ENCODE measurements around the gene DUSP10.

DUSP10 gene

DNA sequence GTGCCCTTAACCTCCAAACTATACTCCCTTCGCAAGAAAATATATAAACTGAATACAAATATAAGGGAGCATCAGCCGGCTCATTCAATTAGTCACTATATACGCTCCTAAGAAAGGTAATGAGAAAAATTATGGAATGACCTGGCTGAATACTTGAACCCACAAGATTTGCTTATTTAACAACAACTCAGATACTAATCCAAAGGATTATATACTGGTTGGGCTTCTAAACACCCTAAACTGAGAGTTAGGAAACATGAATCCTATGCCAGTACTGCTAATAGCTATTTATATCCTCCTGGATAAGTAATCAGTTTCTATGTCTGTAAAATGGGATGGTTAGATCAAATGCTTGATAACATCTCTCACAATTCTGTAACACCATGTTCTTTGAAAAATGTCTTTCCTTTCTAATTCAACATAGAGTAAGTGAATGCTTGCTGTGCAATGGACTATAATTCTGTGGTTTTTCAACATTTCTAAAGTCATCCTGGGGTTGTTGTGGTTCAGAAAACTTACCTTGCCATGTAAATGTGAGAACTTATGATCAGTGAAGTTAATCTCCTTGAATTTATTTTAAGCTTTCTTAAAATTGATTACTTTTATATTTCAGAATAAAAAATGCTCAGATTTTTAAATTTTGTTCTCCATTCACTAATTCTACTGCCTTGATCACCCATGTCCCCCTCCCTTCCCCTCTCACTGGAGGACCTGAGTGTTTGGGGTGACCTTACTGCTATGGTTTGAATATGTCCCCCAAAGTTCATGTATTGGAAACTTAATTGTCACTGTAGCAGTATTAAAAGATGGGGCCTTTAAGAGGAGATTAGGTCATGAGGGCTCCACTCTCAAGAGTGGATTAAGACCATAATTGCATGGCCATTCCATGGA lies 14.5 kb downstream of the DUSP10 start:
- Mint-ChIP-seq H3K27me3 (no peaks in the 10 kb centered on the region), H3K27ac (no peak overlapping the region), H3K36me3 (peaks cover 64% of the 10 kb centered on the region), H3K4me1 (peaks cover 38% of the 10 kb centered on the region), H3K9me3 (peaks cover 7% of the 10 kb centered on the region), H3K4me3 (no peak overlapping the region)
- ATAC-seq: no peak

DNA sequence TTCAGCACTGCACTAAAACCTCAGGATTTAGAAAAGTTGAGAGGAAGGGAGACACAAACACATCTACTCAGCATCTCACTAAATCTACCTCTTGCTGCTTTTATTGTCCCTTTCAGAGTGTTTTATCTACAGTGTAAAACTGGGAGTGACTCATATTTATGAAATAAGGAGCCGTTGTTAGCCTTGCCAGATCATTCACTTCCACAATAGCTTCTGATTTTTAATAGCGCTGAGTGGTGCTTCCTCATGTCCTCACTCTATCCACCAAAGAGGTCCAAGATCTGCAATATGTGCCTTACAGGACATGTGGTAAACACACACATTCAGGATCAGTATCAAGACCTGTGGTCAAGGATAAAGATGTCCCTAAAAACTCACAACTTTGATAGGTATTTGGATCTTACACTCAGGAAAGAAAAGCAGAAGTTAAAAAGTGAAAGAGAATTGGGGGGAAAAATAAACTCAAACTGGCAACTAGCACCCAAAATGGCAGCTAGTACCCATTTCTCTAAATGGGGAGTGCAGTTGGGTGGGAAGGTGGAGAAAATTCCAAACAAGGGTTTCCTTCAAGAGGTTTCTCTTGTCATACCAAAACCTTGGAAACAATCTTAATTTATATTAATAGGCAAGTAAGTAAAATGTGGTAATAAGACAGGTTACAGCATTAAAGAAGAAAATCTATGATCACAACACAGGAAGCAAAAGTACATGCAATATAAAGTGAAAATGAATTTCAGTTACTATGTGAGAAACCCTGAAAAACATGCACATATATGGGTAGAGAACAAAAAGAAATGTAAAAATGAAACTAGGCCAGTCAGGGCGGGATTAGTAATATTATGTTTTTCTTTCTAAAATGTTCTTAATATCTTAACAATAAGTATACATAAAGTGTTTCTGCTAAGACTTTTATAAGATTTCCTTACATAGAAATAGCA lies 15.9 kb downstream of the DUSP10 start:
- peak overlapping the region; percentile 41 for H3K4me3 Mint-ChIP-seq
- peak overlapping the region; percentile 67 for H3K27ac Mint-ChIP-seq
- ATAC-seq: no peak
- H3K27me3 Mint-ChIP-seq: no peaks in the 10 kb centered on the region
- peaks cover 76% of the 10 kb centered on the region for H3K36me3 Mint-ChIP-seq
- peaks cover 7% of the 10 kb centered on the region for H3K9me3 Mint-ChIP-seq
- H3K4me1 Mint-ChIP-seq: peaks cover 44% of the 10 kb centered on the region

DNA sequence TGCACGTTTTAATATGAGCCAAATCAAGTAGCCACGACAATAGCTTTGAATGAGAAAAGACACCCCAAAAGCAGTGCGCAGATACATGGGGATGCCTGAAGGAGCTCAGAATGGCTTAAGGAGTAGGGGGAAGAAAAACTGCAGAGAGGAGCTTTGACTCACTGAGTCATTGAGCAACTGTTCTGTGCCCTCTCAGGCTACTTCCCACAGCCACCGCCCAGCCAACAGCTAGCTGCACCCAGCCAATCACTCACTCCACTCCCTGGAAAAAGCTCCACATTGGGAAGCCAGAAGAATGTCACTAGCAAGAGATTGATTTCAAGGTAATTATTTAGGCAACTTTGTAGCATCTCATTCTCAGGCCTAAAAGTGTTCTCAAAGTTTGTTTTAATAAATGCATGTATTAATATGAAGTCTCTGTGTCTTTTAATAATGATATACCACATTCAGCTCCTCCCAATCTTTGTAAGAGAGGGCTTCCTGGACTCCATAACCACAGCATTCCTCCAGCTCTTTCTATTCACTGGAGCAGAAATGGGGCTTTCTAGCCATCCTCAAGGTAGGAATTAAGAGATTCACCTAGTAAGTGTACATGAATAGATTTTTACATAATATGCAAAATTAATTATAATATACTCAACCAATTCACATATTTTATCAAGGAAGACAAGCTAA lies 16.8 kb downstream of the DUSP10 start:
- H3K4me3 Mint-ChIP-seq: no peak overlapping the region
- no peak overlapping the region for H3K27ac Mint-ChIP-seq
- peaks cover 82% of the 10 kb centered on the region for H3K36me3 Mint-ChIP-seq
- ATAC-seq: no peak
- peaks cover 54% of the 10 kb centered on the region for H3K4me1 Mint-ChIP-seq
- H3K27me3 Mint-ChIP-seq: no peaks in the 10 kb centered on the region
- H3K9me3 Mint-ChIP-seq: peaks cover 7% of the 10 kb centered on the region

DNA sequence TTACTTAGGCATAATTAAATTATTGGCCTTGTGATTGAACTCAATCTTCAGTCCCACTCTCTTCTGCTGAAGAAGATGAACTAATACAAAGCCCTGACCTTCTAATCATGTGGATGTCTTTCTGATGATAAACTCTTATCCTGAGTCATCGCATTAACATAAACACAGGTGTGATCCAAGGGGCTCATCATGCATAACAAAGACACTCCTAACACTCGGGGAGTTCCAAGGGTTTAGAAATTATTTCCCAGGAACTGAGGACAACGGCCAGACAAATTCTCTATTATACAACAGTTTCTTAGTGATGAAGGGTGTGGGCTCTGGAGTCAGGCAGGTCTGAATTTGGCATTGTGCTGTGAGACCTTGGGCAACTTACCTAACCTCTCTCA lies 18.0 kb downstream of the DUSP10 start:
- Mint-ChIP-seq H3K36me3 (peaks cover 84% of the 10 kb centered on the region), H3K4me3 (no peak overlapping the region), H3K27ac (no peak overlapping the region)

GRCh38 chr1:221723018-221723847 lies 18.7 kb downstream of the DUSP10 start:
- Mint-ChIP-seq H3K9me3 (peaks cover 7% of the 10 kb centered on the region), H3K27ac (no peak overlapping the region), H3K4me3 (no peak overlapping the region), H3K27me3 (no peaks in the 10 kb centered on the region), H3K36me3 (peaks cover 84% of the 10 kb centered on the region), H3K4me1 (peaks cover 55% of the 10 kb centered on the region)
- no peak for ATAC-seq

More for the DNA sequence above, 18.0 kb downstream of the DUSP10 start:
- Mint-ChIP-seq H3K4me1 (peaks cover 61% of the 10 kb centered on the region), H3K27me3 (no peaks in the 10 kb centered on the region), H3K9me3 (peaks cover 7% of the 10 kb centered on the region)
- ATAC-seq: no peak

DNA sequence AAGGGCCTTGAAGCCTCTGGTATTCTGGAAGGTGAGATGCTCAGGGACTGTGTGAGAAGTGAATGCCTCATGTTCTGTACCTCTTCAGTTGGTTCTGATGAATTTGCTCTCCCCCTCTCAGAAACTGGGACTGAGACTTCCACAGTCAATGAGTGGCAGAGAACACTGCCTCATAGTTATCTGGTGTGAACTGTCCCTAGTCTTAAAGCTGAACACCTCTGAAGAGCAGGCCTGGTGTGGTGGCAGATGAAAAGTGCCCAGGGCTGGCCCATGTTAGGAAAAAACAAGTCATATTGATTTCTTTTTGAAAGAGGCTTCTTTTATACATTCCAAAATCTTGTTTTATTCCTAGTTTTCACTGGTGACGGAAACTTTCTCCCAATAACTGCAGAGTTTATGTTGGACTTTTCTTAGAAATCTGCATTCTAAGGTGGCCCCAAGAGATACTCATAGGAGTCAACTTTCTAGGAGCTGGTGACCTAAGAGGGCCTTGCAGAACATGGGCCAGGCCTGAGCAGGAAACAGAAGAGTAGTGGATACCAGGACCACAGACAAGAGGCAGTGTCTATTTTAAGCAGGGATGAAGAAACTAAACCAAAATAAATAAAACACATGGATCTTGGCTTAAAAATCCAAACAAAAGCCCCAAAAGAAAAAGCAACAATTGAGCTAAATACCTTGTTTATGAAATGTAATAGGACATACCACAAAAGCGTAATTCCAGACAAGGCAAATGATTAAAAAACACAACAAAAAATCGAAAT lies 19.5 kb downstream of the DUSP10 start:
- no peak for ATAC-seq
- Mint-ChIP-seq H3K27ac (no peak overlapping the region), H3K27me3 (no peaks in the 10 kb centered on the region), H3K36me3 (peaks cover 78% of the 10 kb centered on the region), H3K4me1 (peaks cover 47% of the 10 kb centered on the region), H3K9me3 (peaks cover 7% of the 10 kb centered on the region), H3K4me3 (no peak overlapping the region)

DNA sequence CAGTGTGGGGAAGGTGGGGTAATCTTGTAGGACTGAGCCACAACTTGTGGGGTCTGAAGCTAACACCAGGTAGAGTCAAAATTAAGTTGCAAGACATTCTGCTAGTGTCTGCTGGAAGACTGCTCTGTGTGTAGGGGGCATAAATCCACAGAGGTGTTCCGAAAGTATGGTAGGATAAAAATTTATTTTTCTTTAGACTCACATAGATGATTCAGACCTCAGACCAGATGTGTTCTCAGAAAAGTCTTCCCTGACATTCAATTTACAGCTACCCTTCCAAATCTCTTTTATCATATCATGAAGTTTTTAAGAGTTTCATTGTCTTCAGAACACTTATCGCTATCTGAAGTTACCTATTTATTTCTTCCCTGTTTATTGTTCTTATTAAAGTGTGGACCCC lies 21.3 kb downstream of the DUSP10 start:
- peaks cover 85% of the 10 kb centered on the region for H3K36me3 Mint-ChIP-seq
- H3K4me1 Mint-ChIP-seq: peaks cover 44% of the 10 kb centered on the region
- H3K9me3 Mint-ChIP-seq: peaks cover 7% of the 10 kb centered on the region
- no peak for ATAC-seq
- no peak overlapping the region for H3K4me3 Mint-ChIP-seq
- no peak overlapping the region for H3K27ac Mint-ChIP-seq
- H3K27me3 Mint-ChIP-seq: no peaks in the 10 kb centered on the region

DNA sequence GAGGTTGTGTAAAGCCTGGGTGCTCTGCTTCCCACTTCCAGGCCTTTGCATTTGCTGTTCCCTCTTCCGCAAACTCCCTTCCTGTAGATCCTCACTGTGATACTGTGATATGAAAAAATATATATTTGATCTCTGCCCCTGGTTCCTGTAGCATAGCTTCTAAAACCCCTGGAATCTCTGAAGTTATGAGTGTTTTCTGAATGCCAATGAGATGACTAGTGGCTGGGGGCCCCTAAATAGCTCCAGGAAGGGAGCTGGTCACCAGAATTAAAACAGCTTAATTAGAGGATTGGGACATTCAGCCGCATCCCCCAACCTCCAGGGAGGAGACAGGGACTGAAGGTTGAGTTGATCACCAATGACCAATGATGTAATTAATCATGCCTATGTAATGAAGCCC lies 21.9 kb downstream of the DUSP10 start:
- H3K4me1 Mint-ChIP-seq: peaks cover 48% of the 10 kb centered on the region
- H3K27ac Mint-ChIP-seq: no peak overlapping the region
- H3K4me3 Mint-ChIP-seq: no peak overlapping the region
- H3K36me3 Mint-ChIP-seq: peaks cover 86% of the 10 kb centered on the region
- peaks cover 7% of the 10 kb centered on the region for H3K9me3 Mint-ChIP-seq
- no peaks in the 10 kb centered on the region for H3K27me3 Mint-ChIP-seq
- no peak for ATAC-seq

DNA sequence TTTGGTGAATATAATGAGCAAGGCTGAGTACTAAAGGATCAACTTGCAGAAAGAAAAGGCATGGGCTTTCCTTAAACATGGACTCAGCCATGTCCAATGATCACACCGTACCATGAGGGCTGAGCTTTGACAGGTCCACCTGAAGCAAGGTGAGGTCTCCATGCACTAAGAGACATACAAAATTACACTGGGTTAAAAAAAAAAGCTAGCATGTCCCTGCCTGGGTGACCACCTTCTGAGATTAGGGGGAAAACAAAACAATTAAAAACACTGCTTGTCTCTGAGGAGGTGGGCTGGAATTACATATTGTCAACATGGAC lies 22.7 kb downstream of the DUSP10 start:
- no peak overlapping the region for H3K4me3 Mint-ChIP-seq
- peaks cover 88% of the 10 kb centered on the region for H3K36me3 Mint-ChIP-seq
- no peak overlapping the region for H3K27ac Mint-ChIP-seq
- ATAC-seq: no peak
- peaks cover 9% of the 10 kb centered on the region for H3K9me3 Mint-ChIP-seq
- H3K27me3 Mint-ChIP-seq: no peaks in the 10 kb centered on the region
- peaks cover 56% of the 10 kb centered on the region for H3K4me1 Mint-ChIP-seq

GRCh38 chr1:221718381-221719277 lies 23.3 kb downstream of the DUSP10 start:
- Mint-ChIP-seq H3K27ac (no peak overlapping the region), H3K4me1 (peaks cover 62% of the 10 kb centered on the region), H3K36me3 (peaks cover 85% of the 10 kb centered on the region), H3K27me3 (no peaks in the 10 kb centered on the region), H3K9me3 (peaks cover 5% of the 10 kb centered on the region), H3K4me3 (no peak overlapping the region)
- ATAC-seq: no peak

DNA sequence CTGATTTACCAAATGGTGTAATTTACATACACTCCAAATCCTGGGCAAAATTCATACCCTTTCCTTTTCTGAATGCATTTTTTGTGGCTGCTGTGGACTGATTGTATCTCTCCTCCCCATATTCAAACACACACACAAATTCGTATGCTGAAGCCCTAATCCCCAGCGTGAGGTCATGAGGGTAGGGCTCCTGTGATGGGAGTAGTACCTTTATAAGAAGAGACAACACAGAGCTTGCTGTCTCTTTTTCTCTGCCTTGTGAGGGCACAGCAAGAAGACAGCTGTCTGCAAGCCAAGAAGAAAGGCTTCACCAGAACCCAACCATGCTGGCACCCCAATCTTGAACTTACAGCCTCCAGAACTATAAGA lies 24.4 kb downstream of the DUSP10 start:
- no peak overlapping the region for H3K4me3 Mint-ChIP-seq
- H3K9me3 Mint-ChIP-seq: peaks cover 5% of the 10 kb centered on the region
- no peak overlapping the region for H3K27ac Mint-ChIP-seq
- no peaks in the 10 kb centered on the region for H3K27me3 Mint-ChIP-seq
- H3K36me3 Mint-ChIP-seq: peaks cover 76% of the 10 kb centered on the region
- no peak for ATAC-seq
- H3K4me1 Mint-ChIP-seq: peaks cover 72% of the 10 kb centered on the region

DNA sequence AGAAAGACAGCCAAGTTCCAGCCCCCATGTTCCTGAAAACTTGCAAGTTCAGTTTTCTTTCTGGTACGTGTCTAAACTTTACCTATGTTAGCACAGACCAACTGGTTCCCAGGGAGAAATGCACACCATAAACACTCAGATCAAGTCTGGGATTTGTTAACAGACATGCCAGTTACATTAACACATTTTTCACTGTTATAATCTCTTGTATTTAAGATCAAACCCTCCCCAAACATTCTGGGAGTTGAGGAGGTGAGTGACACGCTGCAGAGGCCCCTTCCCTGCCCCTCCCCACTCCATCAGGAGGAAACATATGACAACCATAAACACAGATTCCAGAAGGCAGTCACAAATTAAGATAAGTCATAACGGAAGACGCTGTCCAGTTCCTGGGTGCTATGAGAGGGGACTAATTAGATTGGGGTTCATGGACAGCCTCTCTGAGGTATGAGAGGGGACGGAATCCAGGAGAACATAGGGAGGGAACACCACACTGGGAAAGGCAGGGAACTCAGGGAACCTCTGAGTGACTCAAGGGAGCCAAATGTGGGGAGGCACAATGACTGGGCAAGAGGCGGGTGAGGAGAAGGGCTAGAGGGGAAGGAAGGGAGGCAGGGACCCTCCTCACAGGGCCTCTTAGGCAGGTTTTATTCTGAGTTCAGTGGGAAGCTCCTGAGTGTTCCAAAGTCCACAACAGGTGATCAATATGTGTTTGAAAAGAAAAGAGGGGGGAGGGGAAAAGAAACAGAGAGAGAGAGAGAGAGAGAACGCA lies 25.0 kb downstream of the DUSP10 start:
- H3K36me3 Mint-ChIP-seq: peaks cover 70% of the 10 kb centered on the region
- ATAC-seq: no peak
- no peak overlapping the region for H3K4me3 Mint-ChIP-seq
- peaks cover 5% of the 10 kb centered on the region for H3K9me3 Mint-ChIP-seq
- no peaks in the 10 kb centered on the region for H3K27me3 Mint-ChIP-seq
- H3K4me1 Mint-ChIP-seq: peaks cover 78% of the 10 kb centered on the region
- H3K27ac Mint-ChIP-seq: peak overlapping the region; percentile 83

Measured in stimulated activated memory B cell treated with anti-CD40 and anti-IgM and Interleukin-4, amounts not matched to agents 10 μg/mL and 1 μg/mL and 100 μg/mL, for 72 hours (primary cell).